OCI-LY7 (cell line): ENCODE data around the gene MAOA. TPM values are rescaled to one million over a fixed set of nuclear protein-coding genes. Genes with fewer than 3 reads are reported as not detected.
A peak's percentile ranks its signal among the peaks of the same experiment; 100 is the strongest.

ENCODE experiments used
- BruUV-seq: library from RNA; stranded (reverse); fragments of 400-500 nt; replicated peaks from 2 replicates; lab custom pipeline; 2021; lab: Mats Ljungman, UMichigan
- CTCF ChIA-PET: fragments of 300-600 bp; sonication (Branson Sonifier 250); formaldehyde crosslinking; loops from one replicate; lab custom pipeline; 2022; ENCODE audit warnings: antibody characterized with exemption; ENCODE audit not compliant: unreplicated experiment; lab: Charles Lee
- POLR2A ChIA-PET: fragments of 300-600 bp; sonication (Branson Sonifier 250); formaldehyde crosslinking; loops from one replicate; lab custom pipeline; 2022; ENCODE audit warnings: antibody characterized with exemption; lab: Charles Lee
- DNase-seq: peaks from one replicate; pipeline ENCODE4 v3.0.0-alpha.2; 2015; ENCODE audit warnings: low spot score
- H2AFZ ChIP-seq: fragments of 200-600 bp; sonication (generic), shearing (Covaris generic); 2 replicates; pipeline ENCODE4 v1.6.1; 2014; ENCODE audit warnings: mild to moderate bottlenecking, antibody characterized with exemption, low read length, moderate library complexity
- H3K27ac ChIP-seq: fragments of 200-600 bp; sonication (generic); 2 replicates; pipeline ENCODE4 v1.5.1; 2014; ENCODE audit warnings: mixed run types, low read depth, mild to moderate bottlenecking, moderate library complexity, low read length, inconsistent platforms; ENCODE audit not compliant: poor library complexity, severe bottlenecking
- H3K36me3 ChIP-seq: fragments of 200-600 bp; sonication (generic); 2 replicates; pipeline ENCODE4 v1.6.1; 2014; ENCODE audit warnings: mild to moderate bottlenecking, antibody characterized with exemption, low read length, moderate library complexity, mixed read lengths; ENCODE audit not compliant: insufficient read depth
- H3K4me1 ChIP-seq: fragments of 200-600 bp; sonication (generic); 2 replicates; pipeline ENCODE4 v1.5.1; 2014; ENCODE audit warnings: mild to moderate bottlenecking, low read length; ENCODE audit not compliant: insufficient read depth, poor library complexity, severe bottlenecking
- H3K4me2 ChIP-seq: fragments of 200-600 bp; sonication (generic); 2 replicates; pipeline ENCODE4 v1.6.1; 2014; ENCODE audit warnings: mild to moderate bottlenecking, low read length
- H3K4me3 ChIP-seq: fragments of 200-600 bp; sonication (generic); 2 replicates; pipeline ENCODE4 v1.5.1; 2014; ENCODE audit warnings: mild to moderate bottlenecking, low read depth, low read length; ENCODE audit not compliant: poor library complexity, severe bottlenecking
- H3K79me2 ChIP-seq: fragments of 200-600 bp; sonication (generic); 2 replicates; pipeline ENCODE4 v1.6.1; 2016; ENCODE audit warnings: low read depth, mild to moderate bottlenecking, low read length, moderate library complexity, mixed read lengths; ENCODE audit not compliant: insufficient read depth
- H3K9me2 ChIP-seq: fragments of 200-600 bp; sonication (generic); 2 replicates; pipeline ENCODE4 v1.6.1; 2016; ENCODE audit warnings: mild to moderate bottlenecking, low read length, mixed read lengths; ENCODE audit not compliant: insufficient read depth
- H3K9me3 ChIP-seq: fragments of 200-600 bp; sonication (generic); 2 replicates; pipeline ENCODE4 v1.6.1; 2014; ENCODE audit warnings: mild to moderate bottlenecking, mixed run types, low read length, mixed read lengths
- H4K20me1 ChIP-seq: fragments of 200-600 bp; sonication (generic); 2 replicates; pipeline ENCODE4 v1.6.1; 2014; ENCODE audit warnings: mild to moderate bottlenecking, antibody characterized with exemption, low read length, moderate library complexity, mixed read lengths; ENCODE audit not compliant: insufficient read depth
- CTCF ChIP-seq: fragments of 200-600 bp; sonication (generic); conservative IDR thresholded peaks from 2 replicates; pipeline ENCODE4 v1.5.1; 2014; ENCODE audit warnings: mild to moderate bottlenecking, antibody characterized with exemption, low read length, moderate library complexity, mixed read lengths
- EZH2phosphoT487 ChIP-seq: fragments of 200-600 bp; sonication (generic); IDR thresholded peaks from 2 replicates; pipeline ENCODE4 v1.6.1; 2018; ENCODE audit warnings: low read depth, borderline replicate concordance, mild to moderate bottlenecking, mixed run types, antibody characterized with exemption, low read length, moderate library complexity, mixed read lengths
- intact Hi-C: fragments of 100-400 bp; cut with micrococcal nuclease; formaldehyde crosslinking; loops from one replicate; pipeline ENCODE4 v1.10.0; 2022; ENCODE audit not compliant: unreplicated experiment
- total RNA-seq, 2 experiments: library from RNA; depleted of rRNA in 1 of 2; stranded (reverse); fragments of >200 nt in 1 of 2; shearing (Covaris generic) in 1 of 2; gene quantifications; 2 replicates each; pipeline ENCODE4 v1.2.3, GENCODE V29; 2014 to 2022

The MAOA gene
- total RNA-seq, 2 experiments from 2014 or later = not detected

GRCh38 chrX:43745938-43746721, 90.0 kb downstream of the MAOA start:
- DNase-seq = no peak
- Histone ChIP-seq H3K4me2 (no peak overlapping the region), H3K4me1 (no peaks in the 10 kb centered on the region), H3K9me3 (no peaks in the 10 kb centered on the region), H3K4me3 (no peak overlapping the region), H3K36me3 (no peaks in the 10 kb centered on the region), H2AFZ (no peak overlapping the region), H3K27ac (no peak overlapping the region), H3K9me2 (no peaks in the 10 kb centered on the region), H3K79me2 (no peaks in the 10 kb centered on the region), H4K20me1 (no peaks in the 10 kb centered on the region)
- ChIA-PET POLR2A (no interaction called here), CTCF (no interaction called here)
- intact Hi-C loops = no loop called here
- no TSS peak for BruUV-seq
- TF ChIP-seq EZH2phosphoT487 (no peak), CTCF (no peak)

- Histone ChIP-seq H3K9me2 (no peaks in the 10 kb centered on the region), H3K9me3 (no peaks in the 10 kb centered on the region), H2AFZ (no peak overlapping the region), H3K36me3 (no peaks in the 10 kb centered on the region), H4K20me1 (no peaks in the 10 kb centered on the region), H3K4me1 (no peaks in the 10 kb centered on the region), H3K79me2 (no peaks in the 10 kb centered on the region), H3K4me3 (no peak overlapping the region), H3K4me2 (no peak overlapping the region), H3K27ac (no peak overlapping the region)
- no TSS peak for BruUV-seq
- ChIA-PET CTCF (no interaction called here), POLR2A (no interaction called here)
- TF ChIP-seq EZH2phosphoT487 = no peak
- no peak for TF ChIP-seq CTCF
- DNase-seq = no peak
- intact Hi-C loops = no loop called here
Measured at GRCh38 chrX:43747476-43747875, 91.4 kb downstream of the MAOA start.

- intact Hi-C loops = loop anchor here (1.0 kb wide), 1 partner anchor 191 kb away; no protein-coding TSS in a partner anchor
- no TSS peak for BruUV-seq
- Histone ChIP-seq H3K36me3 (no peaks in the 10 kb centered on the region), H3K4me2 (no peak overlapping the region), H3K4me3 (no peak overlapping the region), H3K79me2 (no peaks in the 10 kb centered on the region), H3K9me3 (no peaks in the 10 kb centered on the region), H3K9me2 (no peaks in the 10 kb centered on the region), H2AFZ (no peak overlapping the region), H3K4me1 (no peaks in the 10 kb centered on the region), H3K27ac (no peak overlapping the region), H4K20me1 (no peaks in the 10 kb centered on the region)
- CTCF ChIA-PET = no interaction called here
- DNase-seq = peak; percentile 61
- TF ChIP-seq CTCF (peak; percentile 73), EZH2phosphoT487 (no peak)
- POLR2A ChIA-PET = no interaction called here
Measured at GRCh38 chrX:43750248-43750676, 94.2 kb downstream of the MAOA start.
